Vein endothelial cell (primary cell): ENCODE data around the gene PGA5. TPM values are rescaled to one million over a fixed set of nuclear protein-coding genes. Genes with fewer than 3 reads are reported as not detected.

Source experiments
- total RNA-seq: library from RNA; depleted of rRNA; stranded (reverse); fragments of >200 nt; gene quantifications from 2 replicates; pipeline ENCODE4 v1.2.3, GENCODE V29; 2012

Gene PGA5
- not detected in 2 replicates for total RNA-seq

DNA sequence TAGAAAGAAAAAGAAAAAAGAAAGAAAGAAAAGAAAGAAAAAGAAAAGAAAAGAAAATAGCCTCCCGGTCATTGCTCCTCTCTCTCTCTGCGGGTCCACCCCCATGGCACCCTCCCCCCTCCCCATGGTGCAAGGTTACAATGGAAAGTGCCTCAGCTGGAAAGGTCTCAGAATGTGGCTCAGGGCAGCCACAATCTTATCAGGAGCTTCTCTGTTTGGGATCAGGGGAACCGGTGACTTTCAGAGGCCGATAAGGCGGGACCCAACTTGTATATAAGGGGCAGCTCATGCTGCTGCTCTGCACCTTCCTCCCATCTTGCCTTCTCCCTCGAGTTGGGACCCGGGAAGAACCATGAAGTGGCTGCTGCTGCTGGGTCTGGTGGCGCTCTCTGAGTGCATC, at the start of gene PGA5:
PGA5 (plus strand) TSS at position 301 of the 400 bp plus-strand sequence; CDS start at position 353, 52 bp downstream.

DNA sequence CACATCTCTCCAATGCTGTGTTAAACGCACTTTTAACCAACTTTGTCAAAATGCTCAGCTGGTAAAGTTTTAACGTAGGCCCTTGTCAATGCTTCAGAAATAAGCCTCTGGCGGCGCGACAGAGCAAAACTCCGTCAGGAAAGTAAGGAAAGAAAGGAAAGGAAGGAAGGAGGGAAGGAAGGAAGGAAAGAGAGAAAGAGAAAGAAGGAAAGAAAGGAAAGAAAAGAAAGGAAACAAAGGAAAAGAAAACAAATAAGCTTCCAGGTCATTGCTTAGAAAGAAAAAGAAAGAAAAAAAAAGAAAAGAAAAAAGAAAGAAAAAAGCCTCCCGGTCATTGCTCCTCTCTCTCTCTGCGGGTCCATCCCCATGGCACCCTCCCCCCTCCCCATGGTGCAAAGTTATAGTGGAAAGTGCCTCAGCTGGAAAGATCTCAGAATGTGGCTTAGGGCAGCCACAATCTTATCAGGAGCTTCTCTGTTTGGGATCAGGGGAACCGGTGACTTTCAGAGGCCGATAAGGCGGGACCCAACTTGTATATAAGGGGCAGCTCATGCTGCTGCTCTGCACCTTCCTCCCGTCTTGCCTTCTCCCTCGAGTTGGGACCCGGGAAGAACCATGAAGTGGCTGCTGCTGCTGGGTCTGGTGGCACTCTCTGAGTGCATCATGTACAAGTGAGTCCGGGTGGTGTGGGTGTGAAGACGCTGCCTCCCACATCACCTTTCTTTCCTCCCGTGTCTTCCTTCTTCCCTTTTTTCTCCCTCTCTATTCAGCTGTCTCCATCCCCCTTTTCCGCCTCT, 37.8 kb upstream of the PGA5 start, which contains the start of gene PGA3:
PGA3 (plus strand) TSS at position 566 of the 797 bp plus-strand sequence; CDS start at position 616, 50 bp downstream.

DNA sequence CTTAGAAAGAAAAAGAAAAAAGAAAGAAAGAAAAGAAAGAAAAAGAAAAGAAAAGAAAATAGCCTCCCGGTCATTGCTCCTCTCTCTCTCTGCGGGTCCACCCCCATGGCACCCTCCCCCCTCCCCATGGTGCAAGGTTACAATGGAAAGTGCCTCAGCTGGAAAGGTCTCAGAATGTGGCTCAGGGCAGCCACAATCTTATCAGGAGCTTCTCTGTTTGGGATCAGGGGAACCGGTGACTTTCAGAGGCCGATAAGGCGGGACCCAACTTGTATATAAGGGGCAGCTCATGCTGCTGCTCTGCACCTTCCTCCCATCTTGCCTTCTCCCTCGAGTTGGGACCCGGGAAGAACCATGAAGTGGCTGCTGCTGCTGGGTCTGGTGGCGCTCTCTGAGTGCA, 18.9 kb upstream of the PGA5 start, which contains the start of gene PGA4:
PGA4 (plus strand) TSS at position 301 of the 400 bp plus-strand sequence; CDS start at position 355, 54 bp downstream.

DNA sequence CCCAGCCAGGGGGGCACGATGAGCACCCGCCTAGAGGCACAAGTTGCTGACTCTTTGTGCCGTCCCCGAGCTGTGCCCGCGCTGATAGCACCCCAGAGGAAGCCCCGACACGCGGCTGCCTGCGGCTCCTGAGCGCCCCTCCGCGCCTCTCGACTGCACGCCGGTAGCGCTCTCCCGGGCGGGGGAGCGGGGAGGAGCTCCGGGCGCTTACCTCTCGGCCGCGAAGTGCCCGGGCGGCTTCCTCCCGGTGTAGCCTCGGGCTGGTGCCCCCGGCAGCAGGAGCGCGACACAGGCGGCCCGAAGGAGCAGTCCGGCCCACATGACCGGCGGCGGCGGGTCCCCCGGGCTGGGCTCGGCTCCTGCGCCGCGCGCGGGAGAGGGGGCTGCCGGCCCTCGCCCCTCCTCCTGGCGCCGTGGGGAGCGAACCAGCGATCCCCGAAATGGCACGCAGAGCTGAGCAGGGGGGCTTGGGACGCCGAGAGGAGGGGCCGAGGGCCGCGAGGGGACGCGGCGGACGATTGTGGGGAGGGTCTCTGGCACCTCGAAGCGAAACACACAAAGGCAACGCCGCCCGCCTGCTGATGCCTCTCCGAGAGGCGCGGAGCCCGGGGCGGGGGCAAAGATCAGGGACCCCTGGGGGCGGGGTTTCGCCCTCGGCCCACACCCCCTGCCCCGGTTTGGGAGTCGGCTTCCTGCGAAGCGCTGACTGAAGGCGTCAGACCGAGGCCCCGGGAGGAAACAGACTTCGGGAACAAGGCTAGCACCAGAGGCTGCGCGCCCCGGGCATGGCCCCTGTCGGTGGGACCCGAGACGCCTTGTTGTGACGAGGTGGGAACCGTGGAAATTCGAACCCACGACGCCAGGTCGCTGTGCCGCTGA, 54.0 kb downstream of the PGA5 start, which contains the start of gene VWCE:
VWCE (minus strand) TSS at position 600 of the 879 bp plus-strand sequence; CDS start at position 321, 279 bp downstream.

Other genes with a start within 250 kb of the PGA5 start
- not detected in 2 replicates for gene CD5, start 138.7 kb upstream of the PGA5 start, total RNA-seq
- 18.1 and 20.9 TPM in 2 replicates for gene VPS37C, start 79.7 kb upstream of the PGA5 start, total RNA-seq
- gene PGA3, start 37.7 kb upstream of the PGA5 start, total RNA-seq: not detected in 2 replicates
- gene PGA4, start 18.8 kb upstream of the PGA5 start, total RNA-seq: not detected in 2 replicates
- 4.6 and 9.8 TPM in 2 replicates for gene VWCE, start 54.1 kb downstream of the PGA5 start, total RNA-seq
- gene DDB1, start 91.9 kb downstream of the PGA5 start, total RNA-seq: 291 and 316 TPM in 2 replicates
- gene TKFC, start 92.1 kb downstream of the PGA5 start, total RNA-seq: 15.8 and 28.1 TPM in 2 replicates
- 51.6 and 54.1 TPM in 2 replicates for gene CYB561A3, start 120.7 kb downstream of the PGA5 start, total RNA-seq
- gene TMEM138, start 121.2 kb downstream of the PGA5 start, total RNA-seq: 19.5 and 24.8 TPM in 2 replicates
- 8.3 and 9.5 TPM in 2 replicates for gene TMEM216, start 151.4 kb downstream of the PGA5 start, total RNA-seq
- 29.7 and 34.6 TPM in 2 replicates for gene CPSF7, start 188.8 kb downstream of the PGA5 start, total RNA-seq
- gene SDHAF2, start 188.9 kb downstream of the PGA5 start, total RNA-seq: 58.6 and 64.7 TPM in 2 replicates